Skeletal muscle cell (primary cell): ENCODE data around the gene FERMT1.
"Not testable (repeated sequence)": the region's sequence is repeated elsewhere in the genome, so short reads cannot be mapped to it uniquely, and the experiment has no call there.

Source experiments
- DNase-seq: peaks from one replicate; pipeline ENCODE4 v3.0.0-alpha.2; 2010; ENCODE audit warnings: low read depth
- H3K4me3 ChIP-seq: 2 replicates; pipeline ENCODE4 v1.5.1; 2011; ENCODE audit warnings: low read depth, mild to moderate bottlenecking, control low read depth, low read length, moderate library complexity

The FERMT1 gene

GRCh38 chr20:6048391-6048790 is 74.4 kb downstream of the FERMT1 start:
- no peak overlapping the region for H3K4me3 ChIP-seq
- no peak for DNase-seq

- no peak overlapping the region for H3K4me3 ChIP-seq
- DNase-seq, result no peak
Observed at GRCh38 chr20:6046432-6046831, 76.4 kb downstream of the FERMT1 start.

- H3K4me3 ChIP-seq, result no peak overlapping the region
- DNase-seq, result no peak
Observed at GRCh38 chr20:6045566-6045965, 77.3 kb downstream of the FERMT1 start.

GRCh38 chr20:6044115-6044514 is 78.7 kb downstream of the FERMT1 start:
- H3K4me3 ChIP-seq, result no peak overlapping the region
- no peak for DNase-seq

GRCh38 chr20:6041808-6042265 is 81.0 kb downstream of the FERMT1 start:
- no peak overlapping the region for H3K4me3 ChIP-seq
- no peak for DNase-seq

- H3K4me3 ChIP-seq, result no peak overlapping the region
- no peak for DNase-seq
Observed at GRCh38 chr20:6040958-6041807, 81.6 kb downstream of the FERMT1 start.

GRCh38 chr20:6040540-6040939 is 82.3 kb downstream of the FERMT1 start:
- no peak for DNase-seq
- no peak overlapping the region for H3K4me3 ChIP-seq

- DNase-seq, result no peak
- H3K4me3 ChIP-seq, result no peak overlapping the region
Observed at GRCh38 chr20:6039766-6040165, 83.1 kb downstream of the FERMT1 start.

- H3K4me3 ChIP-seq, result no peak overlapping the region
- DNase-seq, result no peak
Observed at GRCh38 chr20:6038256-6038655, 84.6 kb downstream of the FERMT1 start.

- no peak for DNase-seq
- H3K4me3 ChIP-seq, result no peak overlapping the region
Observed at GRCh38 chr20:6037082-6037481, 85.7 kb downstream of the FERMT1 start.

GRCh38 chr20:6036213-6036612 is 86.6 kb downstream of the FERMT1 start:
- no peak overlapping the region for H3K4me3 ChIP-seq
- DNase-seq, result no peak

GRCh38 chr20:6034134-6034969 is 88.5 kb downstream of the FERMT1 start:
- DNase-seq, result no peak
- H3K4me3 ChIP-seq, result no peak overlapping the region

GRCh38 chr20:6032907-6033306 is 89.9 kb downstream of the FERMT1 start:
- not testable (repeated sequence) for DNase-seq, H3K4me3 ChIP-seq

GRCh38 chr20:6030453-6031080 is 92.3 kb downstream of the FERMT1 start:
- no peak overlapping the region for H3K4me3 ChIP-seq
- no peak for DNase-seq

- H3K4me3 ChIP-seq, result no peak overlapping the region
- no peak for DNase-seq
Observed at GRCh38 chr20:6029538-6029937, 93.3 kb downstream of the FERMT1 start.

GRCh38 chr20:6028818-6029217 is 94.0 kb downstream of the FERMT1 start:
- no peak overlapping the region for H3K4me3 ChIP-seq
- no peak for DNase-seq

GRCh38 chr20:6026051-6026450 is 96.8 kb downstream of the FERMT1 start:
- DNase-seq, result no peak
- H3K4me3 ChIP-seq, result no peak overlapping the region
